Gastrocnemius medialis (tissue), 4 donors: ENCODE results near the gene PACS1.

Experiments used
- CTCF ChIP-seq, 5 experiments: fragments of 450-650 bp in 3 of 5; fragments of 200-600 bp in 2 of 5; sonication (generic) in 2 of 5; IDR thresholded peaks in 4 of 5; conservative IDR thresholded peaks in 1 of 5; 1 replicate in 4 of 5; 2 replicates in 1 of 5; pipeline ENCODE4 v1.5.1; 2016 to 2019; ENCODE audit warnings: antibody characterized with exemption in 5 of 5, mild to moderate bottlenecking in 3 of 5, moderate library complexity in 3 of 5
- POLR2A ChIP-seq, 2 donors: fragments of 450-650 bp; IDR thresholded peaks; one replicate each; pipeline ENCODE4 v1.6.1; 2017; ENCODE audit warnings: antibody characterized with exemption in 2 of 2, mild to moderate bottlenecking in 2 of 2, moderate library complexity in 2 of 2

- no peak for TF ChIP-seq CTCF (IDR thresholded peaks at IDR 0.05 in 4 of 5, conservative IDR thresholded peaks at IDR 0.05 in 1 of 5)
- TF ChIP-seq POLR2A (IDR thresholded peaks at IDR 0.05), result no peak
Measured at GRCh38 chr11:66186470-66186869, 116.4 kb downstream of the PACS1 start.
